Mesendoderm (in vitro differentiated cells): ENCODE data around the gene FBXO38.

ENCODE experiments used
- DNase-seq: peaks from one replicate; pipeline ENCODE4 v3.0.0; 2013
- H2AK5ac ChIP-seq: 2 replicates; pipeline ENCODE4 v1.6.1; 2013; ENCODE audit warnings: low read length, inconsistent platforms
- H2BK120ac ChIP-seq: 2 replicates; pipeline ENCODE4 v1.6.1; 2013; ENCODE audit warnings: low read depth, mild to moderate bottlenecking, low read length, moderate library complexity, mixed read lengths
- H2BK15ac ChIP-seq: replicated peaks from 2 replicates; pipeline ENCODE4 v1.6.1; 2013; ENCODE audit warnings: low read depth, mild to moderate bottlenecking, moderate library complexity
- H2BK5ac ChIP-seq: 2 replicates; pipeline ENCODE4 v1.6.1; 2013; ENCODE audit warnings: low read length, inconsistent platforms
- H3K18ac ChIP-seq: 2 replicates; pipeline ENCODE4 v1.6.1; 2013; ENCODE audit warnings: mild to moderate bottlenecking, low read length, mixed read lengths
- H3K23ac ChIP-seq: one replicate; pipeline ENCODE4 v1.6.1; 2013; ENCODE audit warnings: low read length
- H3K27ac ChIP-seq: 2 replicates; pipeline ENCODE4 v1.5.1; 2013; ENCODE audit warnings: low read depth, mild to moderate bottlenecking, inconsistent platforms, low read length, moderate library complexity
- H3K27me3 ChIP-seq: 2 replicates; pipeline ENCODE4 v1.6.1; 2013; ENCODE audit warnings: low read length, control low read depth, mild to moderate bottlenecking, inconsistent platforms; ENCODE audit not compliant: insufficient read depth, poor library complexity
- H3K36me3 ChIP-seq: 2 replicates; pipeline ENCODE4 v1.6.1; 2013; ENCODE audit warnings: low read length, inconsistent platforms; ENCODE audit not compliant: control insufficient read depth, insufficient read depth
- H3K4ac ChIP-seq: one replicate; pipeline ENCODE4 v1.6.1; 2013; ENCODE audit warnings: low read depth, mild to moderate bottlenecking, low read length, moderate library complexity
- H3K4me1 ChIP-seq: 2 replicates; pipeline ENCODE4 v1.6.1; 2013; ENCODE audit warnings: low read depth, low read length, inconsistent platforms; ENCODE audit not compliant: control insufficient read depth
- H3K4me2 ChIP-seq: 2 replicates; pipeline ENCODE4 v1.6.1; 2013; ENCODE audit warnings: low read length
- H3K4me3 ChIP-seq: 2 replicates; pipeline ENCODE4 v1.5.1; 2013; ENCODE audit warnings: mild to moderate bottlenecking, low read length
- H3K56ac ChIP-seq: one replicate; pipeline ENCODE4 v1.6.1; 2013; ENCODE audit warnings: low read length
- H3K79me1 ChIP-seq: 2 replicates; pipeline ENCODE4 v1.6.1; 2013; ENCODE audit warnings: low read length, inconsistent platforms
- H3K79me2 ChIP-seq: 2 replicates; pipeline ENCODE4 v1.6.1; 2013; ENCODE audit warnings: mild to moderate bottlenecking, low read length; ENCODE audit not compliant: control insufficient read depth, insufficient read depth
- H3K9ac ChIP-seq: 2 replicates; pipeline ENCODE4 v1.6.1; 2013; ENCODE audit warnings: low read length, inconsistent platforms
- H4K5ac ChIP-seq: one replicate; pipeline ENCODE4 v1.6.1; 2013; ENCODE audit warnings: low read length
- H4K8ac ChIP-seq: one replicate; pipeline ENCODE4 v1.6.1; 2013; ENCODE audit warnings: low read depth, mild to moderate bottlenecking, control low read depth, low read length, moderate library complexity
- WGBS: extraction: QIAGEN DNeasy Blood & Tissue Kit; methylation state at CpG from one replicate; pipeline ENCODE4 v1.1.7; 2013; ENCODE audit warnings: low lambda C conversion rate, missing lambda C conversion rate; ENCODE audit not compliant: insufficient coverage; ENCODE audit errors: extremely low coverage; 5-methylcytosine and 5-hydroxymethylcytosine counted together

Gene FBXO38

DNA sequence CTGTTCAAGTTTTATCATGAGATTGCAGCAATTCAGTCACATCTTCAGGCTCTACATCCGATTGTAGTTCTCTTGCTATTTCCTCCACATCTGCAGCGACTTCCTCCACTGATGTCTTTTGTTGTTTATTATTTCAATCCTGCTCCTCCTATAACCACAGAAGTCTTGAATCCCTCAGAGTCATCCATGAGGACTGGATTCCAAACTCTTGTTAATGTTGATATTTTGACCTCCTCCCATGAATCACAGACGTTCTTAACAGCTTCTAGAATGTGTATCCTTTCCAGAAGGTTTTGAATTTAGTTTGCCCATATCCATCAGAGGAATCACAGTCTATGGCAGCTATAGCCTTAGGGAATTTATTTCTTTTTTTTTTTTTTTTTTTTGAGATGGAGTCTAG lies 3.6 kb downstream of the FBXO38 start:
- Histone ChIP-seq H3K4me2 (no peak overlapping the region), H3K79me2 (peaks cover 39% of the 10 kb centered on the region), H3K27me3 (no peaks in the 10 kb centered on the region), H3K4me3 (no peak overlapping the region), H3K18ac (no peak overlapping the region), H2BK120ac (no peak overlapping the region), H3K4me1 (peaks cover 4% of the 10 kb centered on the region), H4K5ac (no peak overlapping the region), H3K27ac (no peak overlapping the region), H4K8ac (no peak overlapping the region), H3K79me1 (peaks cover 32% of the 10 kb centered on the region), H2BK15ac (no peak overlapping the region), H3K9ac (no peak overlapping the region), H3K4ac (no peak overlapping the region), H2BK5ac (no peak overlapping the region), H3K56ac (no peak overlapping the region), H2AK5ac (no peak overlapping the region), H3K36me3 (no peaks in the 10 kb centered on the region), H3K23ac (no peak overlapping the region)
- no CpG with 5 or more reads among the region's 3 CpGs for WGBS
- no peak for DNase-seq

DNA sequence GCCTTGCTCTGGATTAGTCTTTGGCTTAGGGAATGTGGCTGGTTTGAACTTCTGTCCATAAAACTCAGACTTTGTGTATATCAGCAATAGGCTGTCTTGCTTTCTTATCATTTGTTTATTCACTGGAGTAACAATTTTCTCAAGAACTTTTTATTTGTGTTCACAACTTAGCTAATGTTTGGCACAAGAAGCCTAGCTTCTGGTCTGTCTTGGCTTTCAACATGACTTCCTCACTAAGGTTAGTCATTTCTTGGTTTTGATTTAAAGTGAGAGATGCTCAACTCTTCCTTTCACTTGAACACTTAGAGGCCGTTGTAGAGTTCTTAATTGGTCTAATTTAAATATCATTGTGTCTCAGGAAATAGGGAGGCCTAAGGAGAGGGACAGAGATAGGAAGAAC lies 4.9 kb downstream of the FBXO38 start:
- H3K27me3 ChIP-seq = no peaks in the 10 kb centered on the region
- no peak overlapping the region for H3K56ac ChIP-seq
- no peak for DNase-seq
- no peak overlapping the region for H3K4me3 ChIP-seq
- no peak overlapping the region for H3K4ac ChIP-seq
- H3K23ac ChIP-seq = no peak overlapping the region
- H3K9ac ChIP-seq = no peak overlapping the region
- no peak overlapping the region for H3K4me2 ChIP-seq
- H3K27ac ChIP-seq = no peak overlapping the region
- no peak overlapping the region for H2BK15ac ChIP-seq
- no peaks in the 10 kb centered on the region for H3K36me3 ChIP-seq
- peaks cover 42% of the 10 kb centered on the region for H3K79me2 ChIP-seq
- no peak overlapping the region for H2AK5ac ChIP-seq
- H3K4me1 ChIP-seq = peaks cover 4% of the 10 kb centered on the region
- H3K18ac ChIP-seq = no peak overlapping the region
- H2BK5ac ChIP-seq = no peak overlapping the region
- no CpG with 5 or more reads among the region's 1 CpG for WGBS
- H4K8ac ChIP-seq = no peak overlapping the region
- H4K5ac ChIP-seq = no peak overlapping the region
- peaks cover 36% of the 10 kb centered on the region for H3K79me1 ChIP-seq
- H2BK120ac ChIP-seq = no peak overlapping the region

DNA sequence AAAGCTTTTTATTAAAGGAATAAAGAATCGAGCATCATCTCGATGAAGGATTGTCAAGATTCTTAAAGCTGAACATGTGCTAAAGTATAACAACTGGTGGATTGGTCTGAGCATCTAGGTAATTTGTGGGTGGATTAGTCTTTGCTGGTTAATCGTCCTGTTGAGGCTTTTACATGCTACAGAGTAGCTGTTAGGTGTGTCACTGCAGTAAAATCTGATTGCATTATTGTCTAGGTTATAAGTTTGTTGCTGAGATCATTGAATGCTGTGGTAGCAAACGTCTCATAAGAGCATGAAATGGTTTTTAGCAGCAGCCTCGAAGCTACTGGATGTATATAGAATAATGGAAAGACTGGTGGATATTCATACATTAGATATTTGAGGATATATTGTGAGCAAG lies 7.2 kb downstream of the FBXO38 start:
- Histone ChIP-seq H2AK5ac (no peak overlapping the region), H2BK15ac (no peak overlapping the region), H2BK5ac (no peak overlapping the region), H2BK120ac (no peak overlapping the region), H3K27me3 (no peaks in the 10 kb centered on the region), H3K4me3 (no peak overlapping the region), H3K18ac (no peak overlapping the region), H3K79me2 (peaks cover 26% of the 10 kb centered on the region), H3K9ac (no peak overlapping the region), H3K23ac (no peak overlapping the region), H3K4me1 (no peaks in the 10 kb centered on the region), H3K56ac (no peak overlapping the region), H3K4ac (no peak overlapping the region), H4K8ac (no peak overlapping the region), H3K4me2 (no peak overlapping the region), H3K27ac (no peak overlapping the region), H4K5ac (no peak overlapping the region), H3K36me3 (no peaks in the 10 kb centered on the region), H3K79me1 (peaks cover 23% of the 10 kb centered on the region)
- no peak for DNase-seq
- 100% methylated on average over 2 of the region's 5 CpGs for WGBS

DNA sequence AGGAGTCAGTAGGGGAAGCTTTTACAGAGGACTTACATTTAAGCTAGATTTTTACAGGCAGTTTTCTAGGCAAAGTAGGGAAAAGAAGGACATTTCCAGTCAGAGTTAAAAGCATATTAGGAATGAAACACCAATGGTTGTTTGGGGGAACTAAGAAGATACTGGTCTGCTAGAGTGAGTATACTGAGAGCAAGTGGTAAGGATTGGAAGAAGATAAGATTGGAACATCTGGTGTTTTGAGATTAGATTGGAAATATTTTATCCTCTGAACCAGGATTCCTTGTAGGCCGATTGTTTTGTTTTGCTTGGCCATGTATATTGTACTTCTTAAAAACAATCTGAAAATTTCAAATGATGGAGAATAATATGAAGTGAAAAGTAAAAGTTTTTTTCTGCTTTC lies 7.7 kb downstream of the FBXO38 start:
- H3K27me3 ChIP-seq = no peaks in the 10 kb centered on the region
- H3K36me3 ChIP-seq = no peaks in the 10 kb centered on the region
- WGBS = no CpG with 5 or more reads among the region's 1 CpG

DNA sequence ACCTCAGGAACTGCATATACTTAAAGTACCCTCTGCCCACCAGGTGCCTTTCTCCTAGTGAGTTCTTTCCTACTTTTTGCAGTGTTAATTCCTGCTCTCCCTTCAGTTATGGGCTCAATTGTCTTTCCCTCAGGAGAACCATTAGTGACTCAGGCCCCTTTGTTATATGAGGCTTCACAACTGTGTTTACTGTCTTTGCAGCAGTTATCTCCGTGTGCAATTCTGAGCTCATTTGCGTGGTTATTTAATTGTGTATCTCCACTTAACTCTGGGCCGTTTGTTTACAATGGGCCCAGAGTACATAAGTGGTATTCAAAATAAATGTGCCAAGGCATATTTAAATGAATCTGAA lies 9.6 kb downstream of the FBXO38 start:
- Histone ChIP-seq H2AK5ac (no peak overlapping the region), H3K27ac (no peak overlapping the region), H2BK5ac (no peak overlapping the region), H3K36me3 (no peaks in the 10 kb centered on the region), H3K4ac (no peak overlapping the region), H2BK120ac (no peak overlapping the region), H3K56ac (no peak overlapping the region), H4K5ac (no peak overlapping the region), H3K4me1 (no peaks in the 10 kb centered on the region), H3K4me3 (no peak overlapping the region), H3K18ac (no peak overlapping the region), H3K9ac (no peak overlapping the region), H3K79me1 (peaks cover 15% of the 10 kb centered on the region), H3K27me3 (no peaks in the 10 kb centered on the region), H3K23ac (no peak overlapping the region), H3K79me2 (peaks cover 20% of the 10 kb centered on the region), H4K8ac (no peak overlapping the region), H2BK15ac (no peak overlapping the region), H3K4me2 (no peak overlapping the region)
- peak; percentile 70 for DNase-seq
- WGBS = no CpG with 5 or more reads among the region's 3 CpGs

More for the DNA sequence above, 7.7 kb downstream of the FBXO38 start:
- Histone ChIP-seq H3K27ac (no peak overlapping the region), H3K56ac (no peak overlapping the region), H3K18ac (no peak overlapping the region), H3K4me1 (no peaks in the 10 kb centered on the region), H2BK15ac (no peak overlapping the region), H3K79me1 (peaks cover 18% of the 10 kb centered on the region), H3K23ac (no peak overlapping the region), H2BK5ac (no peak overlapping the region), H3K9ac (no peak overlapping the region), H3K4me3 (no peak overlapping the region), H3K79me2 (peaks cover 21% of the 10 kb centered on the region), H4K8ac (no peak overlapping the region), H3K4ac (no peak overlapping the region), H3K4me2 (no peak overlapping the region), H4K5ac (no peak overlapping the region), H2AK5ac (no peak overlapping the region), H2BK120ac (no peak overlapping the region)
- DNase-seq = peak; percentile 34

DNA sequence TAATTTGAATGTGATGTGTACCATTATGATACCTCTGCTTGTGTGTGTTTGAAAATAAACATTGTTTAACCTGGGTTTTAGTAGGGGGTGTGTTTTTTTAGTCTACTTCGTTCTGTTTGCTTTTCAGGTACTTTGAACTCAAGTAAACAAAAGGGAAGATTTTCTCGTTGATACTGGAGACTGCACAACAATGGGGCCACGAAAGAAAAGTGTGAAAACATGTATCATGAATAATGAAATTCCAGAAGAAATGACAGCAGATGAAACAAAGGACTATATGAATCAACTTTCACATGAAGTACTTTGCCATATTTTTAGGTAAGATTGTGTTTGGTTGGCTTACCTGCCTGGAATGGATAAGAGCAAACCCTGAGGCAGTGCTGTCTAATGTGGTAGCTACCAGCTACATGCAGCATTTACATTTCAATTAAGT lies 10.8 kb downstream of the FBXO38 start:
- Histone ChIP-seq H2BK15ac (no peak overlapping the region), H3K36me3 (no peaks in the 10 kb centered on the region), H3K23ac (no peak overlapping the region), H4K8ac (no peak overlapping the region), H3K4me1 (no peaks in the 10 kb centered on the region), H2AK5ac (no peak overlapping the region), H3K9ac (no peak overlapping the region), H3K18ac (no peak overlapping the region), H4K5ac (no peak overlapping the region), H2BK5ac (no peak overlapping the region), H3K4me2 (no peak overlapping the region), H2BK120ac (no peak overlapping the region), H3K79me2 (peaks cover 9% of the 10 kb centered on the region), H3K27ac (no peak overlapping the region), H3K4ac (no peak overlapping the region), H3K79me1 (peaks cover 7% of the 10 kb centered on the region), H3K56ac (no peak overlapping the region), H3K4me3 (no peak overlapping the region), H3K27me3 (no peaks in the 10 kb centered on the region)
- no CpG with 5 or more reads among the region's 3 CpGs for WGBS
- no peak for DNase-seq
